HG02798 (cell line): ENCODE results near the gene CALM1.

Experiments
- ATAC-seq: cut with Tn5 transposase; IDR thresholded peaks from one replicate; pipeline ENCODE4 v1.9.1; 2021; ENCODE audit warnings: mild to moderate bottlenecking; ENCODE audit not compliant: unreplicated experiment, poor library complexity

CALM1 gene

GRCh38 chr14:90405755-90406154 is 8.9 kb downstream of the CALM1 start:
- no peak for ATAC-seq

GRCh38 chr14:90406384-90406798 is 9.6 kb downstream of the CALM1 start:
- ATAC-seq, result no peak

- no peak for ATAC-seq
Observed at GRCh38 chr14:90407230-90407629, 10.4 kb downstream of the CALM1 start.

- ATAC-seq, result no peak
Observed at GRCh38 chr14:90408713-90409112, 11.9 kb downstream of the CALM1 start.

GRCh38 chr14:90409209-90409730 is 12.4 kb downstream of the CALM1 start:
- no peak for ATAC-seq

GRCh38 chr14:90412058-90412457 is 15.2 kb downstream of the CALM1 start:
- no peak for ATAC-seq

GRCh38 chr14:90416720-90417119 is 19.9 kb downstream of the CALM1 start:
- ATAC-seq, result no peak

GRCh38 chr14:90418053-90418452 is 21.2 kb downstream of the CALM1 start:
- no peak for ATAC-seq

- ATAC-seq, result no peak
Observed at GRCh38 chr14:90419200-90419599, 22.4 kb downstream of the CALM1 start.

GRCh38 chr14:90421001-90421631 is 24.3 kb downstream of the CALM1 start:
- no peak for ATAC-seq

- no peak for ATAC-seq
Observed at GRCh38 chr14:90421632-90422020, 24.8 kb downstream of the CALM1 start.

- no peak for ATAC-seq
Observed at GRCh38 chr14:90423166-90423565, 26.3 kb downstream of the CALM1 start.

- ATAC-seq, result no peak
Observed at GRCh38 chr14:90424075-90424474, 27.2 kb downstream of the CALM1 start.

- ATAC-seq, result no peak
Observed at GRCh38 chr14:90424686-90425372, 28.0 kb downstream of the CALM1 start.

GRCh38 chr14:90425373-90425879 is 28.6 kb downstream of the CALM1 start:
- no peak for ATAC-seq

- ATAC-seq, result no peak
Observed at GRCh38 chr14:90426031-90426540, 29.3 kb downstream of the CALM1 start.

- no peak for ATAC-seq
Observed at GRCh38 chr14:90426663-90427062, 29.8 kb downstream of the CALM1 start.

GRCh38 chr14:90427848-90428426 is 31.1 kb downstream of the CALM1 start:
- ATAC-seq, result no peak

GRCh38 chr14:90428676-90429075 is 31.8 kb downstream of the CALM1 start:
- ATAC-seq, result no peak

- no peak for ATAC-seq
Observed at GRCh38 chr14:90429236-90429635, 32.4 kb downstream of the CALM1 start.

- no peak for ATAC-seq
Observed at GRCh38 chr14:90429754-90430153, 32.9 kb downstream of the CALM1 start.
